A549 treated with Mapracorat at 1 μM for 4 hours (cell line): ENCODE results near the gene EVPL. TPM values are rescaled to one million over a fixed set of nuclear protein-coding genes. Genes with fewer than 3 reads are reported as not detected.

Experiments
- total RNA-seq: library from RNA; stranded (reverse); fragments of 200-300 nt; extraction: Qiagen RNA extraction; gene quantifications from 5 replicates; pipeline ENCODE4 v1.2.3, GENCODE V29; 2022

Gene EVPL
- 15.7 to 21.0 TPM (median 16.7 TPM) in 5 replicates for total RNA-seq

DNA sequence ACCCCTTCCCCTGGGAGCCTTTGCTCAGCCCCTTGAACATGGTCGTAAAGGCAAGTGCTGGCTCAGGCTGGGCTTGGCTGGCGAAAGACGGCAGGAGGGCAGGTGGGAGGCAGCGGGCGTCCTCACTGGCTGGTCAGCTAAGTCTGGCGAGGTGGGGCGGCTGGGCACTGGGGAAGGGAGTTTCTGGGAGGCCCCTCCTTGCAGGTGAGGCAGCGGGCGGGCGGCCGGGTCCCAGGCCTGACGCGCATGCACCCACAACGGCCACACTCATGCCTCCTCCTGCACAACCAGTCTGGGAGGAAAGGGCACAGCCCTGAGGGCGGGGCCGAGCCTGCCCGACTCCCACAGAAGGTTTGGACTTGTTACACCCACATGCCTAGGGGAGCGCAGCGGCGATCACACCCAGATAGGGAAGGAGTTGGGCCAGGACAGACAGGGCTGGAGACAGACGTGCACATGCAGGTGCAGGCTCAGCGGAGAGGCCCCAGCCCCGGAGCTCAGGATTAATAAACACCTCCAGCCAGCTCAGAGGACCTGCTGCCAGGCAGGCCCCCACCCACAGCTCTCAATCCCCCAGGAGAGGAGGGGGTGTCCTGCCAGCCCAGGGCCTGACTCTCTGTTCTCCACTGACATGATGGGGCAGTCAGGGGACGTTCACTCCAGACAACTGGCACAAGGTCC, at the start of gene EVPL:
Gene EVPL (minus strand): TSS at position 148 of the 681 bp plus-strand sequence. CDS start 108 bp downstream, at position 40.

DNA sequence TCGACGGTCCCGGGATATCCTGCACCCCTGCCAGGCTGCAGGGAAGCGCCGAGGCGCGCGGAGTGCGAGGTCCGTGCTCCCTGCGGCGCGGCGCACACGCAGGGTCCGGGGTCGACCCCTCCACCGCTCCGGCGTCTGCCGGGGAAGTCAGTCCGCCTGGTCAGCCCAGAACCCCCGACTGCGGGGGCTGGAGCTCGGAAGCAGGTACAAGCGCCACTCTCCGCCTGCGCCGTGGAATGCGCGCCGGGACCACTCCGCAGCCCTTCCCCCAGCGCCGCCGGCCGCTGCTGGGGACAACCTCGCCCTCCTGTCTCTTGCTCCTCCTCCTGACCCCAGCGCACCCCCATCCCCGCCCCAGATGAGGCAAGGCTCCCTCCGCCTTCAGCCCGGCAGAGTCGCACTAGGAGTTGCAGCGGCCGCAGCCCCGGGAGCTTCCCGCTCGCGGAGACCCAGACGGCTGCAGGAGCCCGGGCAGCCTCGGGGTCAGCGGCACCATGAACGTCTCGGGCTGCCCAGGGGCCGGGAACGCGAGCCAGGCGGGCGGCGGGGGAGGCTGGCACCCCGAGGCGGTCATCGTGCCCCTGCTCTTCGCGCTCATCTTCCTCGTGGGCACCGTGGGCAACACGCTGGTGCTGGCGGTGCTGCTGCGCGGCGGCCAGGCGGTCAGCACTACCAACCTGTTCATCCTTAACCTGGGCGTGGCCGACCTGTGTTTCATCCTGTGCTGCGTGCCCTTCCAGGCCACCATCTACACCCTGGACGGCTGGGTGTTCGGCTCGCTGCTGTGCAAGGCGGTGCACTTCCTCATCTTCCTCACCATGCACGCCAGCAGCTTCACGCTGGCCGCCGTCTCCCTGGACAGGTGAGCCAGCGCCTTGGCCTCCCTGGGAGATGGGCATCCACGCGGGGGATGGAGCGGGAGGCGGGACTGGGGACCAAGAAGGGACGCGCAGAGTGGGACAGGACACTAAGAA, 47.6 kb upstream of the EVPL start, which contains the start of gene GALR2:
Gene GALR2 (plus strand): TSS at position 392 of the 974 bp plus-strand sequence. CDS start 103 bp downstream, at position 495.

DNA sequence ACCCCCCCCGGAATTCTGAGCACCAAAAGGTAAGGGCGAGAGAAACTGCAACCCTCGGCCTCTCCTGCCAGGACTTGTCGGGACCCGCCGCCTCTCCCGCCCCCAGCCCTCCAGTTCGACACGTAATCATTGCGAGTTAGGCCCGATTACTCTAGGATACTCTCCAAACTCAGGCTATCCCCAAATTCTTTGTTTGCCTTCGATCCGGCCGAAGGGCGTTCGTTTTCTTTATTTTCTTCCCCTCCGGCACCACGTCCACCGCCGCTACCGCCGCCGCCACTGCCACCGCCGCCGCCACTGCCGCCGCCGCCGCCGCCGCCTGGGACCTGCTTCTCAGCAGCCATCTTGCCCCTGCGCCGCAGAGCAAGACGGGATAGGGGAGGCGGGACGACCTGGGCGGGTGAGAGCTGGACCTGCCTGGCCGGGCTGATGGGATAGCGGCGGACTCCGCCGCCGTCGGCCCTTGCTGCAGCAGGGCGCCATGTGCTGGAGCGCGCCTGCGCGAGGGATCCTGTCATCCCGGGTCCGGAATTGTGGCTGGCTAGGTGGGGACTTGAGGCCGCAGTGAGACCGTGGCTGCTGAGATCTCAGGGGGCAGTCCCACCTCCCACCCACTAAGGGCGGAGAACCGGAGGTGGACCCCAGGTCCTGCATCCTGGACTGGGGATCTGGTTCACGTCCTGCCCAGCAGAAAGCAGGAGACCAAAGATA, 45.2 kb upstream of the EVPL start, which contains the start of gene SRP68:
Gene SRP68 (minus strand): TSS at position 370 of the 711 bp plus-strand sequence. CDS start 26 bp downstream, at position 344.

DNA sequence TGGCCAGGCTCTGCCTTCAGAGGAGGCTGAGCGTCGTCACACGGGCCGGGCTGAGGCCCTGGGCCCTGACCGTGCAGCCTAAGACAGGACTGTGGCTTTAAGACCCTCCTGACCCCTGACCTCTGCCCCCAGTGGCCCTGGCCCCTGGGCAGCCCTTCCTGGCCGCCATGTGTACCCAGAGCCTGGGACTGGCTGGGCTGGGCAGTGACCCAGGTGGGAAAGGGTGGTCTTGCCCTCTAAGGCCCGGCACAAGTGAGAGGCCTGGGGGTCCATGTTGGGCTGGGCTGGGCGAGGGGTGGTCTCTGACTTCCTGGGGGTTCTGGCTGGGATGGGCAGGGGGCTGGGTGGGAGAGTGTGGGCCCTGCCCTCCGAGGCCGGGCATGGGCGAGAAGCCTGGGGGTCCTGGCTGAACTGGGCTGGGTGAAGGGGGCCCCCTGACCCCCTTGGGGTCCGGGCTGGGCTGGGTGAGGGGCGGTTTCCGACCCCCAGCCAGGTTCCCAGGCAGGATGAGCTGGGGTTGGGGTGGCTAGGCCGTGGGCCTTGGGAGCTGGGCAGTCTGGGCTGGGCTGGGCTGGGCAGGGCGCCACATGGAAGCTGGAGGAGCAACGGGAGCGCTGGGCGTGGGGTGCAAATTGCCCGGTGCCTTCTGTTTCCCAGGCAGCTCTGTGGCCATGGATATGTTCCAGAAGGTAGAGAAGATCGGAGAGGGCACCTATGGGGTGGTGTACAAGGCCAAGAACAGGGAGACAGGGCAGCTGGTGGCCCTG, 26.2 kb downstream of the EVPL start, which contains the start of gene CDK3:
Gene CDK3 (plus strand): TSS at position 101 of the 767 bp plus-strand sequence. CDS start 571 bp downstream, at position 672.

DNA sequence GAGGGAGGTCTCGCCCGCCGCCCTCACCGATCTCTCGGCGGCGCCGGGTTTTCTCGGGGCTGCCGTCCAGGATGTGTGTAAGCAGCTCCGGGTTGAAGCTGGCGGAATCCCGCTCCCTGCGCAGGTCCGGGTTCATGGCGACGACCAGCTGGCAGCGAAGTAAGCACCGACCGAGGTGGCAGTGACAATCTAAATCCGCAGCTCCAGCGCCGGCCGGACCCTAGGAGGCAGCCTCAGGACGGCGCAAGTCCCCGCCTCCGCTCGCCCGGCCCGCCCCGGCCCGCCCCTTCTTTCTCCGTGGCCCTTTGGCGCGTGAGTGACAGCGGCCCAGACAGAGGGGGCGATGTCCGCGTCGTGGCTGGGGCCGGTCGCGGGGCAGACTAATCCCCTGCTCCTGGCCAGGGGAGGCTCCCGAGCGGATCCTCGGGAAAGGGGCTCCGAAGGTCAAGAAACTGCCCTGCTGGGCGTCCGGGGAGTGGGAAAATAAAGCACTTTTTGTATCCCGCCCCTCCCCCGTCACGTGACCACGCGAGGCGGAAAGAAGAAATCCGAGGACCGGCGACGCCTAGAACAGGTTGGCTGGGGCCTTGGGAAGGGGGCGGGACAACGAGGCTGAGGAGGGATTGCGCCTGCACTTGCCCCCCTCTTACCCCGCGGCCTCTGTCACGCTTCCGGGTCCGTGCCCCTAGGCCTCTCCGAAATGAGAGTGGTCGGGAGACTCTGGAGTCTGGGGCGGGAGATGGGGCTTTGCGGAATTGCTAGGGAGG, 48.0 kb downstream of the EVPL start, which contains the start of the genes ACOX1 and TEN1:
Gene ACOX1 (minus strand): TSS at position 229 of the 767 bp plus-strand sequence. CDS start 93 bp downstream, at position 136.
Gene TEN1 (plus strand): TSS at position 303 of the 767 bp plus-strand sequence. CDS start 6,953 bp downstream, outside the sequence.

Other genes starting within 250 kb of the EVPL start
- 26.6 to 31.6 TPM (median 30.8 TPM) in 5 replicates for gene UNK, start 242.5 kb downstream of the EVPL start, total RNA-seq
- 2.8 to 6.6 TPM (median 6.2 TPM) in 5 replicates for gene UNC13D, start 182.9 kb downstream of the EVPL start, total RNA-seq
- gene WBP2, start 172.0 kb downstream of the EVPL start, total RNA-seq: 79.2 to 91.0 TPM (median 85.9 TPM) in 5 replicates
- gene TRIM47, start 148.7 kb downstream of the EVPL start, total RNA-seq: 137 to 190 TPM (median 173 TPM) in 5 replicates
- gene TRIM65, start 130.4 kb downstream of the EVPL start, total RNA-seq: 27.9 to 41.7 TPM (median 38.6 TPM) in 5 replicates
- 82.5 to 130 TPM (median 123 TPM) in 5 replicates for gene MRPL38, start 122.4 kb downstream of the EVPL start, total RNA-seq
- 5.1 to 9.4 TPM (median 8.9 TPM) in 5 replicates for gene FBF1, start 86.3 kb downstream of the EVPL start, total RNA-seq
- 13.5 to 18.4 TPM (median 16.6 TPM) in 5 replicates for gene ACOX1, start 48.1 kb downstream of the EVPL start, total RNA-seq
- 20.6 to 26.5 TPM (median 25.5 TPM) in 5 replicates for gene TEN1, start 48.1 kb downstream of the EVPL start, total RNA-seq
- gene CDK3, start 26.5 kb downstream of the EVPL start, total RNA-seq: 4.2 to 6.2 TPM (median 4.7 TPM) in 5 replicates
- 76.1 to 80.1 TPM (median 78.6 TPM) in 5 replicates for gene SRP68, start 45.2 kb upstream of the EVPL start, total RNA-seq
- gene GALR2, start 47.5 kb upstream of the EVPL start, total RNA-seq: 0.54 to 2.1 TPM (median 1.8 TPM) in 5 replicates
- 0.10 to 0.36 TPM (median 0.22 TPM) in 5 replicates for gene ZACN, start 51.9 kb upstream of the EVPL start, total RNA-seq
- 53.7 to 67.5 TPM (median 64.7 TPM) in 5 replicates for gene EXOC7, start 76.5 kb upstream of the EVPL start, total RNA-seq
- 0.41 to 0.80 TPM (median 0.70 TPM) in 5 replicates for gene FOXJ1, start 113.9 kb upstream of the EVPL start, total RNA-seq
- 6.4 to 9.5 TPM (median 7.3 TPM) in 5 replicates for gene RNF157, start 213.2 kb upstream of the EVPL start, total RNA-seq
- 76.2 to 129 TPM (median 117 TPM) in 5 replicates for gene UBALD2, start 238.0 kb upstream of the EVPL start, total RNA-seq